Spinal cord (tissue), 10 donors: ENCODE data around the gene ADARB1. TPM values are rescaled to one million over a fixed set of nuclear protein-coding genes. Genes with fewer than 3 reads are reported as not detected.

Source experiments
- DNase-seq, 6 donors: peaks; one replicate each; pipeline versions ENCODE4 v3.0.0 to v3.0.0-alpha.2; 2013 to 2015; ENCODE audit warnings: low spot score in 6 of 6, low read depth in 4 of 6
- H3K27ac ChIP-seq: one replicate; pipeline ENCODE4 v1.5.1; 2013; ENCODE audit warnings: low read depth, low read length, control low read depth
- H3K27me3 ChIP-seq: one replicate; pipeline ENCODE4 v1.6.1; 2013; ENCODE audit warnings: low read length; ENCODE audit not compliant: control insufficient read depth, insufficient read depth
- H3K36me3 ChIP-seq: one replicate; pipeline ENCODE4 v1.6.1; 2013; ENCODE audit warnings: low read length; ENCODE audit not compliant: control insufficient read depth, insufficient read depth
- H3K4me1 ChIP-seq: one replicate; pipeline ENCODE4 v1.6.1; 2013; ENCODE audit warnings: low read length; ENCODE audit not compliant: control insufficient read depth, insufficient read depth
- H3K4me3 ChIP-seq: one replicate; pipeline ENCODE4 v1.5.1; 2013; ENCODE audit warnings: low read depth, low read length, control low read depth
- H3K9me3 ChIP-seq: one replicate; pipeline ENCODE4 v1.6.1; 2013; ENCODE audit warnings: low read length; ENCODE audit not compliant: control insufficient read depth, insufficient read depth
- WGBS: methylation state at CpG from one replicate; pipeline ENCODE4 v1.1.5; 2013; ENCODE audit warnings: missing lambda C conversion rate; ENCODE audit not compliant: insufficient coverage; 5-methylcytosine and 5-hydroxymethylcytosine counted together
- polyA plus RNA-seq, 2 donors: library from polyadenylated mRNA; unstranded; fragments of 120-200 nt; gene quantifications; one replicate each; pipeline ENCODE4 v1.2.1, GENCODE V29; 2013; ENCODE audit not compliant: insufficient read length in 2 of 2
- total RNA-seq, 2 donors: library from RNA; depleted of rRNA in 1 of 2; stranded (reverse); fragments of 120-200 nt in 1 of 2; fragments of >200 nt in 1 of 2; gene quantifications; one replicate each; pipeline versions ENCODE4 v1.2.3 to v1.2.4, GENCODE V29; 2013 to 2014
- donor health status: healthy.

ADARB1 gene
- total and polyA plus RNA-seq, 4 donors, result 18.2 to 39.4 (median 28.8) TPM

- Histone ChIP-seq H3K27ac (no peak overlapping the region), H3K36me3 (peaks cover 37% of the 10 kb centered on the region), H3K27me3 (no peaks in the 10 kb centered on the region), H3K4me3 (no peak overlapping the region), H3K9me3 (no peaks in the 10 kb centered on the region), H3K4me1 (no peaks in the 10 kb centered on the region)
- DNase-seq, result no peak
- 83% methylated on average over 11 of the region's 11 CpGs for WGBS
These were observed 104.6 kb downstream of the ADARB1 start for GRCh38 chr21:45178971-45179370.

- H3K27ac ChIP-seq, result no peak overlapping the region
- H3K9me3 ChIP-seq, result no peaks in the 10 kb centered on the region
- H3K36me3 ChIP-seq, result peaks cover 37% of the 10 kb centered on the region
- DNase-seq, result no peak
- no peaks in the 10 kb centered on the region for H3K27me3 ChIP-seq
- H3K4me3 ChIP-seq, result no peak overlapping the region
- WGBS, result 80% methylated on average over 16 of the region's 20 CpGs
- no peaks in the 10 kb centered on the region for H3K4me1 ChIP-seq
These were observed 105.3 kb downstream of the ADARB1 start for GRCh38 chr21:45179568-45180245.

GRCh38 chr21:45180246-45180599 lies 105.8 kb downstream of the ADARB1 start:
- Histone ChIP-seq H3K27ac (no peak overlapping the region), H3K4me1 (no peaks in the 10 kb centered on the region), H3K27me3 (no peaks in the 10 kb centered on the region), H3K9me3 (no peaks in the 10 kb centered on the region), H3K36me3 (peaks cover 43% of the 10 kb centered on the region), H3K4me3 (no peak overlapping the region)
- 50% methylated on average over 10 of the region's 11 CpGs for WGBS
- DNase-seq, result no peak

GRCh38 chr21:45182958-45183357 lies 108.6 kb downstream of the ADARB1 start:
- no peak for DNase-seq
- H3K9me3 ChIP-seq, result peaks cover 4% of the 10 kb centered on the region
- H3K27me3 ChIP-seq, result no peaks in the 10 kb centered on the region
- no peak overlapping the region for H3K4me3 ChIP-seq
- WGBS, result no CpG with 5 or more reads among the region's 1 CpG
- no peaks in the 10 kb centered on the region for H3K4me1 ChIP-seq
- no peak overlapping the region for H3K27ac ChIP-seq
- peaks cover 33% of the 10 kb centered on the region for H3K36me3 ChIP-seq

- H3K9me3 ChIP-seq, result peaks cover 4% of the 10 kb centered on the region
- no peak overlapping the region for H3K27ac ChIP-seq
- no peaks in the 10 kb centered on the region for H3K27me3 ChIP-seq
- no peak overlapping the region for H3K4me3 ChIP-seq
- no CpG with 5 or more reads among the region's 2 CpGs for WGBS
- peaks cover 29% of the 10 kb centered on the region for H3K36me3 ChIP-seq
- no peaks in the 10 kb centered on the region for H3K4me1 ChIP-seq
- no peak for DNase-seq
These were observed 109.5 kb downstream of the ADARB1 start for GRCh38 chr21:45183852-45184251.

- Histone ChIP-seq H3K9me3 (peaks cover 6% of the 10 kb centered on the region), H3K4me3 (no peak overlapping the region), H3K27me3 (no peaks in the 10 kb centered on the region), H3K36me3 (peaks cover 24% of the 10 kb centered on the region), H3K27ac (no peak overlapping the region), H3K4me1 (no peaks in the 10 kb centered on the region)
- WGBS, result 97% methylated on average over 10 of the region's 11 CpGs
- no peak for DNase-seq
These were observed 110.5 kb downstream of the ADARB1 start for GRCh38 chr21:45184869-45185268.

- no CpG with 5 or more reads among the region's 1 CpG for WGBS
- no peaks in the 10 kb centered on the region for H3K4me1 ChIP-seq
- peaks cover 11% of the 10 kb centered on the region for H3K36me3 ChIP-seq
- H3K9me3 ChIP-seq, result peaks cover 6% of the 10 kb centered on the region
- no peak for DNase-seq
- H3K4me3 ChIP-seq, result no peak overlapping the region
- H3K27ac ChIP-seq, result no peak overlapping the region
- H3K27me3 ChIP-seq, result no peaks in the 10 kb centered on the region
These were observed 112.3 kb downstream of the ADARB1 start for GRCh38 chr21:45186709-45187108.

GRCh38 chr21:45187646-45188045 lies 113.3 kb downstream of the ADARB1 start:
- no CpG with 5 or more reads among the region's 1 CpG for WGBS

GRCh38 chr21:45190013-45190412 lies 115.6 kb downstream of the ADARB1 start:
- no peak overlapping the region for H3K27ac ChIP-seq
- H3K4me3 ChIP-seq, result no peak overlapping the region
- no peaks in the 10 kb centered on the region for H3K4me1 ChIP-seq
- peaks cover 7% of the 10 kb centered on the region for H3K36me3 ChIP-seq
- H3K27me3 ChIP-seq, result no peaks in the 10 kb centered on the region
- peaks cover 6% of the 10 kb centered on the region for H3K9me3 ChIP-seq
- DNase-seq, result no peak
- no CpG with 5 or more reads among the region's 2 CpGs for WGBS

More at GRCh38 chr21:45187646-45188045, 113.3 kb downstream of the ADARB1 start:
- Histone ChIP-seq H3K36me3 (peaks cover 10% of the 10 kb centered on the region), H3K27ac (no peak overlapping the region), H3K9me3 (peaks cover 6% of the 10 kb centered on the region), H3K4me3 (no peak overlapping the region), H3K27me3 (no peaks in the 10 kb centered on the region), H3K4me1 (no peaks in the 10 kb centered on the region)
- no peak for DNase-seq

GRCh38 chr21:45192332-45192731 lies 118.0 kb downstream of the ADARB1 start:
- Histone ChIP-seq H3K27ac (no peak overlapping the region), H3K9me3 (peaks cover 4% of the 10 kb centered on the region), H3K27me3 (no peaks in the 10 kb centered on the region), H3K36me3 (no peaks in the 10 kb centered on the region), H3K4me3 (no peak overlapping the region), H3K4me1 (no peaks in the 10 kb centered on the region)
- 42% methylated on average over 3 of the region's 3 CpGs for WGBS
- no peak for DNase-seq
